Lower lobe of right lung (tissue), 2 donors: ENCODE results near the gene BLCAP. TPM values are rescaled to one million over a fixed set of nuclear protein-coding genes. Genes with fewer than 3 reads are reported as not detected.
A peak's percentile ranks its signal among the peaks of the same experiment; 100 is the strongest.

Experiments used
- ATAC-seq, 2 donors: fragments of 200-7000 bp; cut with Tn5 transposase; one replicate each; pipeline ENCODE4 v1.9.1; 2020 to 2022; ENCODE audit warnings: mild to moderate bottlenecking in 2 of 2, moderate library complexity in 2 of 2
- DNase-seq: peaks from one replicate; pipeline ENCODE4 v3.0.0-alpha.2; 2020
- H3K27ac ChIP-seq: fragments of 200-600 bp; one replicate; pipeline ENCODE4 v1.8.0; 2022
- H3K27me3 ChIP-seq: fragments of 200-600 bp; one replicate; pipeline ENCODE4 v1.8.0; 2022; ENCODE audit warnings: low read depth
- H3K36me3 ChIP-seq: fragments of 200-600 bp; one replicate; pipeline ENCODE4 v1.8.0; 2022; ENCODE audit warnings: mild to moderate bottlenecking
- H3K4me1 ChIP-seq: fragments of 200-600 bp; one replicate; pipeline ENCODE4 v1.8.0; 2022
- H3K4me3 ChIP-seq: fragments of 200-600 bp; one replicate; pipeline ENCODE4 v1.8.0; 2022; ENCODE audit warnings: mild to moderate bottlenecking
- H3K9me3 ChIP-seq: fragments of 200-600 bp; one replicate; pipeline ENCODE4 v1.8.0; 2022
- intact Hi-C: fragments of 100-400 bp; cut with DNase I; formaldehyde crosslinking; loops from one replicate; pipeline ENCODE4 v1.11.0; 2022
- total RNA-seq: library from RNA; stranded (reverse); fragmentation: NEBNext Ultra II Directional; extraction: Animal tissue kit (Norgen Biotek cat#: 25700); gene quantifications from one replicate; pipeline ENCODE4 v1.2.1, GENCODE V29; 2021
- TF ChIP-seq, protein P1 (sequence below): fragments of 200-600 bp; IDR thresholded peaks from one replicate; pipeline ENCODE4 v1.8.0; 2022; ENCODE audit warnings: antibody characterized with exemption, mild to moderate bottlenecking
- donor health status: DM: no; HTN: yes; CAD: no; lungs with severe emphysema.

Gene BLCAP
- total RNA-seq, 1 donor from 2014 or later, result 66.8 TPM

DNA sequence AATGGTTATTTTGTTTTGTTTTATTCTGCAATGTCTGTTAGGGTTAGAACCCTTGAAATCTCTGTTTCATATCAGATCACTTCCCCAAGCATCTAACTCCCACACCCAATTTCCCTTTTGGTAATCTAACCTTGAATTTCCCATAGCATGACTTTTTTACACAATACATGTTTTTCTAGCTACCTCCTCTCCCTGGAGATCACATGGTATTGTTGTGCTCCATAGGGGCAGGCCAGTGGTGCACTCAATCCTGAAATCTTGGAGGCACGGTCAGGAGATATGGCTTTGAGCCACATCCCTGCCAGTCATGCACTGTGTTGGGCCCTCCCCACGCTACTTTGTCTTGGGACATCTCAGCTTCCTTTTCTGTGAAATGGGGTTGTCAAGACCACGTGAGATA, 43.3 kb downstream of the BLCAP start:
- Histone ChIP-seq H3K36me3 (no peaks in the 10 kb centered on the region), H3K27me3 (no peaks in the 10 kb centered on the region), H3K9me3 (no peaks in the 10 kb centered on the region), H3K4me1 (no peaks in the 10 kb centered on the region), H3K4me3 (no peak overlapping the region), H3K27ac (no peak overlapping the region)
- intact Hi-C loops, result no loop called here
- TF ChIP-seq, protein P1, sequence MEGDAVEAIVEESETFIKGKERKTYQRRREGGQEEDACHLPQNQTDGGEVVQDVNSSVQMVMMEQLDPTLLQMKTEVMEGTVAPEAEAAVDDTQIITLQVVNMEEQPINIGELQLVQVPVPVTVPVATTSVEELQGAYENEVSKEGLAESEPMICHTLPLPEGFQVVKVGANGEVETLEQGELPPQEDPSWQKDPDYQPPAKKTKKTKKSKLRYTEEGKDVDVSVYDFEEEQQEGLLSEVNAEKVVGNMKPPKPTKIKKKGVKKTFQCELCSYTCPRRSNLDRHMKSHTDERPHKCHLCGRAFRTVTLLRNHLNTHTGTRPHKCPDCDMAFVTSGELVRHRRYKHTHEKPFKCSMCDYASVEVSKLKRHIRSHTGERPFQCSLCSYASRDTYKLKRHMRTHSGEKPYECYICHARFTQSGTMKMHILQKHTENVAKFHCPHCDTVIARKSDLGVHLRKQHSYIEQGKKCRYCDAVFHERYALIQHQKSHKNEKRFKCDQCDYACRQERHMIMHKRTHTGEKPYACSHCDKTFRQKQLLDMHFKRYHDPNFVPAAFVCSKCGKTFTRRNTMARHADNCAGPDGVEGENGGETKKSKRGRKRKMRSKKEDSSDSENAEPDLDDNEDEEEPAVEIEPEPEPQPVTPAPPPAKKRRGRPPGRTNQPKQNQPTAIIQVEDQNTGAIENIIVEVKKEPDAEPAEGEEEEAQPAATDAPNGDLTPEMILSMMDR, result no peak
- ATAC-seq, result peak; percentile 71 to 83
- peak; percentile 67 for DNase-seq

DNA sequence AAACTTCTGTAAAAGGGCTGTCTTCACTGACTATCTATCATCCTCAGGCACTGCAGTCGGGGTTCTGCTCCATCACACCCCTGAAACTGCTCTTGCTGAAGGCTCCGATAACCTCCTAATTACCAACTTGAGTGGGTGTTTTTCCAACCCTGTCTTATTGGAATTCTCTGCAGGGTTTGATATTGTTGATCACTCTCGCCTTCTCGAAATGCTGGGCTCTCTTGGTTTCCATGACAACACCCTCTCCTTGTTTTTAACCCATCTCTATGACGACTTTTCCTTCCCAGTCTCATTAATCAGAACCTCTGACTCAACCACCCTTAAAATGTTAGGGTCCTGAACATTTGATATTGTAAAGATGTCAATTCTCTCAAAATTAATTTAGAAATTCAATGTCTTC, 46.1 kb downstream of the BLCAP start:
- no peaks in the 10 kb centered on the region for H3K4me1 ChIP-seq
- intact Hi-C loops, result no loop called here
- H3K4me3 ChIP-seq, result no peak overlapping the region
- TF ChIP-seq, protein P1, result no peak
- no peak for ATAC-seq
- no peaks in the 10 kb centered on the region for H3K9me3 ChIP-seq
- DNase-seq, result no peak
- H3K36me3 ChIP-seq, result no peaks in the 10 kb centered on the region
- H3K27me3 ChIP-seq, result no peaks in the 10 kb centered on the region
- no peak overlapping the region for H3K27ac ChIP-seq

DNA sequence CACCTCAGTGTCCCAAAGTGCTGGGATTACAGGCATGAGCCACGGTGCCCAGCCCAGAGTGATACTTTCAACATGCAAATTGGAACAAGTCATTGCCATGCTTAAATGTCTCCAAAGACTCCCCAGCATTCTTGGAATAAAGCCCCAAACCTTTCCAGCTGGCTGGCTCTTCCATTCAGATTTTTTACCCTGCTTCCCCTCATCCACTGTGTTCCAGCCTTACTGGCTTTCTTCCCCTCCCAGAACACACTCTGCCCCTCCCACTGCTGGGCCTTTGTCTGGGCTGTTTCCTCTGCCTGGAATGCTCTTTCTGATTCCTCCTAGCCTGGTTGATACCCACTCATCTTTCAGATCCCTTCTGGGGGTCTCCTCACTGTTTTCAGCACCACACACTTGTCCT, 46.8 kb downstream of the BLCAP start:
- H3K36me3 ChIP-seq, result no peaks in the 10 kb centered on the region
- H3K4me3 ChIP-seq, result no peak overlapping the region
- H3K9me3 ChIP-seq, result no peaks in the 10 kb centered on the region
- H3K27me3 ChIP-seq, result no peaks in the 10 kb centered on the region
- no peaks in the 10 kb centered on the region for H3K4me1 ChIP-seq
- ATAC-seq (no peak), DNase-seq (no peak)
- intact Hi-C loops, result no loop called here
- TF ChIP-seq, protein P1, result no peak
- no peak overlapping the region for H3K27ac ChIP-seq

DNA sequence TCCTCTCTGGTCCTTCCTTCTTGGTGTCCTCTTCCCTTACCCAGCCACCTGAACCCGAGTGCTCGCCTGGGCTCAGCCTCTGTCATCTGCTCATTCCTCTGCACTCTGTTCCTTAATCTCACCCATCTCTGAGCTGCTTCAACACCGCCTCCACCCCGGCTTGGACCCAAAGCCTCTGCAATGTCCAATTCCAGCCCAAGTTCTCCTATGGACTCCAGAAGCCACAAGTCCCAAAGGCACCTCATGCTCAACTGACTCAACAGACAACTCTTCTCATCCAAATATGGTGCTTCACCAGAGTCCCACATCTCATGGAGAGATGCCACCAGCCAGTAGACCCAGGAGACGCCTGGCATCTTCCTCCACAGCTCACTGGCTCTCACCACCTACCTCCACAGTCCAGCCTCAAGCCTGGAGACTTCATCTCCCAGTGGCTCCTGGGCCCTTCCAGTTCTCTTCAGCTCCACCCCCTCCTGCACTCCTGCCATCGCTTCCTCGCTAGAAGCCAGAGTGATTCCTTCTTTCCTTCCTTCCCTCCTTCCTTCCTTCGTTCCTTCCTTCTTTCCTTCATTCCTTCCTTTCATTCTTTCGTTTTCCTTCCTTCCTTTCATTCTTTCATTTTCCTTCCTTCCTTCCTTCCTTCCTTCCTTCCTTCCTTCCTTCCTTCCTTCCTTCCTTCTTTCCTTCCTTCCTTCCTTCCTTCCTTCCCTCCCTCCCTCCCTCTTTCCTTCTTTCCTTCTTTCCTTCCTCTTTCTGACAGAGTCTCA, 47.6 kb downstream of the BLCAP start:
- ATAC-seq (no peak), DNase-seq (no peak)
- Histone ChIP-seq H3K36me3 (no peaks in the 10 kb centered on the region), H3K27me3 (no peaks in the 10 kb centered on the region), H3K27ac (no peak overlapping the region), H3K4me3 (no peak overlapping the region), H3K9me3 (no peaks in the 10 kb centered on the region), H3K4me1 (no peaks in the 10 kb centered on the region)
- intact Hi-C loops, result no loop called here
- TF ChIP-seq, protein P1, result no peak

DNA sequence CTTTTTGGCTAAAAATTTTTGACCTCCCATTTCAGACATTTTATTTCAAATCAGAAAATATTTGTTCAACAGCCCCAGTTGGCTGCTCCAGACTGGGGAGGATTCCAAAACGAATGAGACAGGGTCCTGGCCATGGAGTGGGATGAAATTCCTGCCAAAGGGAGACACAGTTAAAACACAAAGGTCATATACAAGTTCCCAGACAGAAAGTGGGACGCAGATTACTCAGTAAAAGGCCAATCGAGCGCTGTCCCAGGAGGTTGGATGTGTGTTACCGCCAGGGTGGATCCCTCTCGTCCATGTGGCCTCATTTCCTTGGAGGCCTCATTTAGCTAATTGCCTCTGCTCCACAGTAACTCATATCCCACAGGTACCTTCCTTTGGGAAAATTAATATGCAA, 48.4 kb downstream of the BLCAP start:
- no peaks in the 10 kb centered on the region for H3K9me3 ChIP-seq
- TF ChIP-seq, protein P1, result no peak
- ATAC-seq, result no peak
- no peak overlapping the region for H3K27ac ChIP-seq
- no peak for DNase-seq
- H3K27me3 ChIP-seq, result no peaks in the 10 kb centered on the region
- H3K36me3 ChIP-seq, result no peaks in the 10 kb centered on the region
- no peak overlapping the region for H3K4me3 ChIP-seq
- H3K4me1 ChIP-seq, result no peaks in the 10 kb centered on the region
- intact Hi-C loops, result no loop called here
